HPDE6-E6E7 (cell line): ENCODE data around the gene KCNJ1.

Experiments used
- DNase-seq: peaks from one replicate; pipeline ENCODE4 v3.0.0; 2011; ENCODE audit warnings: missing footprints; ENCODE audit errors: extremely low spot score

Gene KCNJ1

DNA sequence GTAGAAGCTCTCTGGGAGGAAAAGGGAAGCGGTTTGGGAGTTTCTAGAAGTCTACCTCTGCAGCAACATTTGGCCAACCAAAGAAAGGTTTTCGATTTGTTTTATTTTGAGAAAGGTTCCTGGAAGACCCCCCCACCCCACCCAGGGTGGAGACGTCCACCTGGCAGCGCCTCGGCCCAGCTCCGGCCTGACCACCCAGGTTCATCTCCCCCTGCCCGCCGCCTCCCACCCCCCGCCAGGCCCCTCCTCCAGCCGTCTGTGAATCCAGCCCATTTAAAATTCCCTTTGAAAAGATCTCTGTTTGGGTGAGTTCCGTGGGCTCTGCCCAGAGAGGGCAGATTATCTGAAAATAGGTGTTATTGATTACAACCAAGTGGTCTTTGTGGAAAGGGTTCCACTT is 43.3 kb downstream of the KCNJ1 start:
- no peak for DNase-seq

DNA sequence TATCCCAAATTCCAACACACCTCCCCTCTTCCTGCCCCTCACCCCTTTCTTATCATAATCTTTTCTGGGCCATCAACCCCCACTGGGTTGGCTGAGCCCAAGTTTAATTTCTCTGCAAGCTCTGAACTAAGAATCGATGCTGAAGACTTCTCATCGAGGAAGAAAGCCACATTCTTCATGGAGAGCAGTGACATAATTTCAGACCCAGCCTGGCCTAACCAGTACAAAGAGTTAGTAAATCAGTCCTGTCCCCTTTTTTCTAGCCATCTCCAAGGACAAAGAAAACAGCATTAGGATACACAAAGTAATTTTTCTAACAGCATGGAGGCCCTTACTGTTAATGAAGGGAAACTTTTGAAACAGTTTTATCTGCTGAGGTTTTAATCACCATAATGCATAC is 45.0 kb downstream of the KCNJ1 start:
- no peak for DNase-seq

DNA sequence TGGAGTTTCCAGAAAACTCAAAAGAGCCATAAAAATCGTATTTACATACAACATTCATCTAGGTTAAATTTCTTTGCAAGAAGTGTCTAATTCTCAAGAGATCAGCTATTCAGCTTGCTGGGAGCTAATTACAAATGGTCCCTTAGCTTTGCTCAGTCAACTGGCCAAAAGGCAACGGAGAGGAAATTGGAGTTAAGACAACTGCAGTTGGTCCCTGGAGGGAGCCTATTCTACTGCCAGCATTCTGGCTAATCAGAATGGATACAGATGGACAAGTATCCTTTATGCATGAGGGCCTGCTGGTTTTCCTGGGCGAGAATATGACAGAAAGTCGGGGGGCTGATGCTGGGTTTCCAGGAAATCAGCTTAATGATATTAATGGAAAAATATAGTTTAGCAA is 45.5 kb downstream of the KCNJ1 start:
- DNase-seq: no peak

DNA sequence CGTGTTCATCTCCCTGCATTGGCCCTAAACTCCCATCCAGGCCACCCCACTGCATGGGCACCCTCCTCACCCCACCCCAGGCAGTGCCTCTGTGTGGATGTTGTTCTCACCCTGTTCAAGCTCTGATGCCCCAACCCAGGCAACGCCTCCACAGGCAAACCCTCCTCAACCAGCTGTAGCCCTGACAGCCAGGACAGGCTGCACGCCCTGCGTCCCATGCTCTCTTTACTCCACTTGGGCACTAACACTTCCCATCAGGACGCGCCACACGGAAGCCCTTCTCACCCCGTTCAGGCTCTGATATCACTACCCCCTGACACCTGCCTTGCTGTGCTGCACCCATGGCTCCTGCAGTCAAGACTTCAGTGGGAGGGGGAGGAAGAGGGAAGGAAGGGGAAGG is 47.9 kb downstream of the KCNJ1 start:
- DNase-seq: no peak

DNA sequence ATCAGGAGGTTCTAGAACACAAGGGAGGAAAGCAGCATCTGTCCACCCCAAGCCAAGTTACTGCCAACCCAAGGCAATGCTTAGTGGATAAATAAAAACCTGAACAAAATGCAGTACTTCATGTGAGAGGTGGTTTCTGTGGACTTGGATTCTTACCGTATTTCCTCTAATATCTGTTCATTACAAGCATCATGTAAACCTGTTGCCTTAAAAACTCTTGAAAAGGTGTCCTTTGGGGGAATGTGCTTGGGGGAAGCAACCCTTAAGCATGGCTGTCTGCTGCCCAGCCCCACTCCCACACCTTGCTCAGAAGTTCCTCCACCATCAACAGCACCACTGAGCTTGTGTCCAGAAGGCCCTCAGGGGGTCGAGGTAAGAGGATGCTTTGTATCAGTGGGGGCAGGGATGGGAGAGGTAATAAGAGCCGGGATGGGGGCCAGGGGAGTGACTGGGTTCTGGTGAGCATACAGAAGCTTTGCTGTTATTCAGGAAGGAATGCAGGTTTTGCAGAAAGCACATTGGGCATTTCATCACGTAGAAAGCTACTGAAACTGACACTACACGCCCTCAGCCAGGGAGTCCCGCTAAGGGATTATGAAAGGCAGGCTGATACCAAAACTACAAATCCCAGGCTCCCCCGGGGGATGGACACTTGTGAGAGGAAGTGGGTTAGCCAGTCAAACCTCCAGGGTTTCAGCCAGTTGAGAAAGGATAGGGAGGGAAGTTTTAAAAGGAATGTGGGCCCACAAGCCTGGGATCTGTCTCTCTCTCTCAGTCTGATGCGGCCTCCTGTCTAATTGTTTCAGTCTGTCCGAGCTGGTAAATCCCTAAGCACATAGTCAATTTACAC is 52.0 kb downstream of the KCNJ1 start:
- DNase-seq: peak; percentile 25

DNA sequence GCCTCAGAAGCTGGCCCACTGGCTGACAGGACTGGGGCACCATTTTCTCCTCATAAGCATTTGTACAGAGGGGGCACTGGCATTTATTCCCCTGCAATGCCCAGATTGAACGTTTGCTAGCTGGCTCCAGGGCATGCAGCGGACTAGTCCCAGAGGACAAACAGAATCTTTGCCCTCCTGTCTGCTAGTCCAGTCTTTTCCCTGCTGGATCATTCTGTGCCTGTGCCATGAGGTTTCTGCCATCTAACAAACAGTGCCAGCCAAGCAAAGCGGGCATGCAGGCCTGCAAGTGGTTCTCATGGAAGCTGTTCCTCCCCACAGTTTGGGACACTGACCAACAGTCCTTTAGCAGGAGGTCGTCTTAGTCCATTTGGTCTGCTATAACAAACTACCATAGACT is 53.4 kb downstream of the KCNJ1 start:
- DNase-seq: no peak

DNA sequence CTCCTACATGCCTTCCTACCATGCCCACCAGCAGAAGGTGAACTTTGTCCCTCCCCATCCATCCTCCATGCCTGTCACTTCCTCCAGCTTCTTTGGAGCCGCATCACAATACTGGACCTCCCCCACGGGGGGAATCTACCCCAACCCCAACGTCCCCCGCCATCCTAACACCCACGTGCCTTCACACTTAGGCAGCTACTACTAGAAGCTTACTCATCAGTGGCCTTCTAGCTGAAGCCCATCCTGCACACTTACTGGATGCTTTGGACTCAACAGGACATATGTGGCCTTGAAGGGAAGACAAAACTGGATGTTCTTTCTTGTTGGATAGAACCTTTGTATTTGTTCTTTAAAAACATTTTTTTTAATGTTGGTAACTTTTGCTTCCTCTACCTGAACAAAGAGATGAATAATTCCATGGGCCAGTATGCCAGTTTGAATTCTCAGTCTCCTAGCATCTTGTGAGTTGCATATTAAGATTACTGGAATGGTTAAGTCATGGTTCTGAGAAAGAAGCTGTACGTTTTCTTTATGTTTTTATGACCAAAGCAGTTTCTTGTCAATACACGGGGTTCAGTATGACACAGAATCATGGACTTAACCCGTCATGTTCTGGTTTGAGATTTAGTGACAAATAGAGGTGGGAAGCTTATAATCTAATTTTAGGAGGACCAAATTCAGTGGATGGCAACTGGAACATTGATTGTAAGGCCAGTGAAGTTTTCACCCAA is 56.1 kb downstream of the KCNJ1 start:
- DNase-seq: no peak

DNA sequence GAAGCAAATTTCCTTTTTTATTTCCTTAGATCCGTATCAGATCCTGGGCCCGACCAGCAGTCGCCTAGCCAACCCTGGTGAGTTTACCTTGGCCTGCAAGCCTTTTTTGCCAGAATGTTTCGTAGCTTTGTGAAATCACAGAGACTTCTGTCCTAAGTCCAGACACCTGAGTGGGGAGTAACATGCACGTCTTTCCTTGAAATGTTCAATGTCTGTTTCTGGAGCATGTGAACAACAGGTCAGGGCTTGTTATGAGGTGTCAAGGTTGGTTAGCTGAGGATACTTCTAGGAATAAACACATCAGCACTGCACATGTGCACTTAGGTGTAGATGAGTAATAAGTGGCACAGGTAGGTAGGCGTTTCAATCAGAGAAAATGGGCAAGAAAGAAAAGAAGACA is 58.0 kb downstream of the KCNJ1 start:
- DNase-seq: peak; percentile 83

DNA sequence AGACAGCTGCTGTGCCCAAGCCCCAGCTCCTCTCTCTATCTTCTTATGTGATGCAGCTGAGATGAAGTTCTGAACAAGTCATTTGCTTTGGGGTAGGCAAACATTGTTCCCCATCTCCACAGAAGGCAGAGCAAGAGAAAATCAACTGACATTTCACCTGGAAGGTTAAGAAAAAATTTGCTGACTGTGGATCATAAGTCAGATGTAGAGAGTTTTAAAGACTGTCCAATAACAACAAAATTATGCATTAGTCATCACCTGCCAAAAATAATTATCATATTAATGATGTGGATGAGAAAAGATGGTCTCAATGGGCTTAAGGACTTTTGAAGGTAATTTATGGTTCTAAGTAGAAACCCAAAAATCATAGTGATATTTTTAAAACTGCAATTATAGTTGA is 59.2 kb downstream of the KCNJ1 start:
- no peak for DNase-seq

DNA sequence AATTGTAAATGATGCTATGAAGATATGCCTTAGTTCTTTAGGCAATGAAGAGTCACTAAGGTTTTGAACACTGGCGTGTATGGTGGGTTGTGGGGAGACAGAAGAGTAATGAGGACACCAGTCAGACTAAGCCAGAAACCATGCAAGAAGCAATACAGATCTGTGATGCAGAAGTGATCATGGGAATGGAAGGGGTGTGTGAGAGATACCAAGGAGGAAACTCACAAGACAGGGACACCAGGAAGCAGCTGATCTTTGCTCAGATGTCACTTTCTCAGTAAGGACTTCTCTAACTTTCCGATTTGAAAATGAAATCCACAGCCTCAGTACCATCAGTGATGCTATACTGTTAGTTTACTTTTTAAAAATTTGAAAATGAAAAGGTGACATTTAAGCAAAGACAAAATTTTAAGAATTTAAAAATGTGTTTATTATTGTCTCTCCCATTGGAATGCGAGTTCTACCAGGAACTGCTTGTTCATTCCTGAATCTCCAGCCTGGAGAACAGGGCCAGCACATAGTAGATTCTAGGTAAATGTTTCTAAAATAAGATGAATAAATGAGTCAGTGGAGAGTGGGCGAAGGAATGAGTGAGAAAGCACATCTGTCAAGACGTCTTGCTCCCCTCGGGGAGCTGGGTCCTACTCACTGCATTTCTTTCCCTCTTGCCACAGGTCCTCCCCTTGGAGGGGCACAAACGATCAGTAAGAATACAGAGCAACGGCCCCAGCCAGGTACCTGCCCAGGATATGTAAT is 60.4 kb downstream of the KCNJ1 start:
- DNase-seq: no peak

DNA sequence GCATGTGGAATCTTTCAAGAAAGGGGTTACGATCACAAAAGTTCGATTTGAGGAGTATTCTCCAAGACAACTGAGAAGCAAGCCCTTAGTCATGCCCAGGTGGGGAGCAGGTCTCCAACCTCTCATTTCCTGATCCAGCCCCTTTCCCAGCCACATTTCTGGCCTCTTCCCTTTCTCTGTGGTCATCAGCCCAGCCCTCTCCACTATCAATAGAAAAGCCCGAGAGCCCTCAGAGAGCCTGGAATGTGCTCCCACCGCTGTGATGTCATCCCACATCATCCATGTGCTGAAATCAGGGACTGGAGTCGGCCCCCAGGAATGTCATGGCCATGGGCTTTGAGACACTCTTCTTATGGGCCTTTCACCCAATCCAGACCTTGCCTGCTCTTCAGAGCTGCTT is 62.6 kb downstream of the KCNJ1 start:
- DNase-seq: no peak

DNA sequence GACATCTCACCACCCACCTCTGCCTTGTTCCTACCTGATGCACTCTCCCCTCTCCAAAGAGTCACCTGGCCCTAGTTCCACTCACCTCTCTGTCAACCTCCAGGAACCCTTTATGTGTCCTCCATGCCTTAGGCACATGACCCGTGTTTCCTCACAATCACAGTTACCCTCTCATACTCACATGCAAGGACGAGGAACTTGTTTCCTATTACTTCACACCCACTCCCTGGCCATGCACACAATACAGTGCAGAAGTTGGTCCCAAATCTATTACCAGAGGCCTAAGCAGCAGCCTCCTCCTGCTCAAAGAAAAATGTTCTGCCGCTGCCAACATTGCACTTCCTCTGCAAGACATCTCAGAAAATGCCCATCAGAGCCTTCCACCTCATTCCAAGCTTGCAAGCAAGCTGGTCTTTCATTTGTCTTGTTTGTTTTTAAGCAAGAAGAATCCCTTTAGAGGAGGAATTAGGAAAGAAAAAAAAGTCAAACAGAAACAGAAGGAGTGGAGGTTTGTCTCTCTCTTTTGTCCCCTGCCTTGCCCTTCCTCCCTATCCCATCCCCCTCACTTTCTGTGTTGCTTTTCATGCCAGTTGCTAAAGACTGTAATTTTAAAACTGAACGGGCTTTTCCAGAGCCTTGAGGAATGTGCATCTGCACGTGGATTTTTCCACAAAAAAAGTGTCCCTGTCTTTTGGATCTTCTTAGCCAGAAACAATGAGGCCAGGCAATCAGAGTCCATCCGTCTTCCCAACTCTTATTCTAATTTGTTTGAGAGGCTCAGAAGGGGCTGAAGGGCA is 63.4 kb downstream of the KCNJ1 start:
- DNase-seq: no peak

DNA sequence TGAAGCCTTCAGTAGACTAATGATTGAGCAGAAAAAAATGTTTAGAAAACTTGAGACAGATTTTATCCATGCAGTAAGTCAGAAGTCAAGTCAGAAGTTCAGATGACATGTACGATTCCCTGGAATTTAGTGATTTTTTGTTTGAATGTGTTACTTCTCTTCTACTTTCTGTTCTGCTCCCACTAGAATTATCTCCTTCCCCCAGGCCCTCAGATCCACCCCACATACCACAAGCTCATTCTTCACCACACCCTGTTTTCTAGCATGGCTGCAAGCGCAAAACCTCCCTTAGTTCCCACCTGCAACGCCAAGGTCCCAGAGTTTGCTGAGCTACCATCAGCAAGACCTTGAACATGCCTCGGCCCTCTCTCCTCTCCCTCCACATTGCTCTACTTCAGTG is 64.1 kb downstream of the KCNJ1 start:
- no peak for DNase-seq

DNA sequence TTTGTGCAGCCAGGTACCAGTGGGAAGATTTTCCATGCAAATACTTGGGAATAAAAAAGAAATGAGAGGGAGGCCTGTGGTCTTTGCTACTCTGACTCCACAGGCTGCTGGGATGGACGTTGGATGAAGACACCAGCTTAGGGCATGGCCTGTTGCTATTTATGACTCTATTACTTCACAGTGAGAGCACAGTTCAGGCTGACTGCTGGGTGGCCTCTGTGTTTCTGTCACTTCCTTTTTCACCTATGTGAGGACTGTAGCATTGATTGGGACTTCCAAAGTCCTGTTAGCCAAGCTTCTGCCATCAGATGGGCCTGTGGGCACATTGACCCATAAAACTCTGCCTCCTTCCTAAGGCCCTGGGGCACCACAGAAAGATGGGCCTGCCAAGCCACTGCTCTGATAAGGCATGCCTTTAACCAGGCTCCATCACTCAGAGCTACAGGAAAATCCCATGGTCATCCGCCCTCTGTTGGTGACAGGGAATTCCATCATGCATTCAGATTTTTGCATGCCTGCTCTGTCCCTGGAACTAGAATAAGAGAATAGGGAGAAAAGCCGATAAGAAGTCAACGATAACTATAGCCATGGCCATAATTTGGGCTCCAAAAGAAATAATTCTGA is 64.6 kb downstream of the KCNJ1 start:
- peak; percentile 39 for DNase-seq

DNA sequence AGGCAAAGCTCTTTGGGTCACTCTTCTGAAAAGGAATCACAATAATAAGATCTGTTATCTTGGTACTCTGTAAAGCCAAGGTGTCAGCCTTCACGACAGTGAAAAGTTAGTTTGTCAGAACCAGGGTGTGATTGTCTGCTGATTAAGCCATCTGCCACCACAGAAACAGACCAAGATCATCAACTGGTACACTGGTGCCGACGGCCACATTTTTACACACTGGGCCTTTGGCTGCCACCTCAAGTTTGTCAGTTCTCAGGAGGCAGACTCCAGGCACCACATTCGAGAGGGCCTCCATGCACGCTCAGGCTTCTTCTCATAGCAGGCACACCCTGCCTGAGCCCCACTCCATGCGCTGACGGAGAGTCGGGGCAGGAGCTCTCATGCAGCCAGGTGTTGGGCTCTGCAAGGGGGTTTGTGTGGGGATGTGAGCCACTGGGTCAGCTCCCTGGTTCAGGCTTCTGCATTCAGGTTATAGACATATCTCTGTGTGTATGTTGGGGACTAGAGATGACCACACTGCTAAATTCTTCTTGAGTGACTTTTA is 66.2 kb downstream of the KCNJ1 start:
- DNase-seq: no peak

DNA sequence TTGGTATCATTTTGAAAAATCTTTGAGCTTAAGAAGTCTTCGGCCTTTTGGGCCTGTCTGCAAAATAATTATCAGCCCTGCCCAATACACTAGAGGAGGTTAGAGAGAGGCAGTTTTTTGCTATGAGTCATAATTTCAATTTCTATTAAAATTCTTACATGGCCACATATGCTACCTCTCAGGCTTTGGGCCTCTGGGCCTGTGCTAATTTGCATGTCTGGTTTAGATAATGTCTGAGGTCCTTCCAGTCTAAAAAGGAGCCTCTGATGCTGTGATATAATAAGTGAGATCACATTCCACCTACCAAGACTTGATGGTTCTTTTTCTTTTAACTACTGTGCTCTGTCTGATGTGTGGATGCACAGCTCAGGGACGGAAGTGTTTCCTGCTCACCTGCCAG is 70.8 kb downstream of the KCNJ1 start:
- no peak for DNase-seq

DNA sequence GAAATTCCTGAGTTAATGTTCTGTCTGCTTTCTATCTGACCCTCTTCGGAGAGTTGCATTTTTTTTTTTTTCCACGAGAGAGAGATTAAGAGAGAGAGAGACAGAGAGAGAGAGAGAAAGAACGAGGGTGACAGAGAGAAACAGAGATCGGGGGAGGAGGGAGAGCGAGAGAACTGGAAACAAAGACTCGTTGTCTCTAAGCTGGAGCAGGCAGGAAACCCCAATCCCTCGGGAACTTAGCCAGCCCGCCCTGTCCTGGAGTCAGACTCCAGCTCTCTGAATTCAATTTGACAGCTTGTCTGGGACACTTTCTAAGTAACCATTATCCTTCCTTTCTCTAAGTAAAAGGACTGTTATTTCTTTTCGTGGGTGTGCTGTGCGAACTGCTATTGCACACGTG is 76.9 kb downstream of the KCNJ1 start:
- DNase-seq: no peak

DNA sequence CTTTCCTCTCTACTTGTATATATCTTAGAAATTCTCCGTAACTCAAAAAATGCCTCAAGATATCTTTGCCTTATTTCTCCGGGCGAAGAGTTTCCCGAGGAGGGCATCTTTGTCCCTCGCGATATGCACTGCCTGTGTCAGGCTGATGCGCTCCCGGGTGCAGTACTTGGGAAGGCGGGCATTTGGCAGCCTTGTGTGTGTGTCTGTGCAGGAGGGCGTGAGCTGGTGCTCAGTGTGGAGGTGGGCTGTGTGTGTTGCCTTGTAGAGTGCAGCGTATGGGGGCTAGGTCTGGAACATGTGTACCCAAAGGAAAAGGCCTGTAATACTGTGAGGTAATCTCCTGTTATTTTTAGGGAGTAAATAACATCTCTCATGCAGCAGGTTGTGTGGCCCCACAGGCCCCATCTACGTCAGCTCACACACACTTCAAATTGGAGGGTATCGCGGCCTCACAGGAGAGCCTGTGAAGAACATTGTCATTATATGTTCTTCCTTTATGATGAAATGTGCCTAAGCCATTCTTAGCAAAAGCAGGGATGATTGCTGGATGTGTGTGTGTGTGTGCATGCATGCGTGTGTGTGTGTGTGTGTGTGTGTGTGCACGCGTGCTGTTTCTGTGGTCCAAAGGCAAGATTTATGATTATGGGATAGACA is 77.5 kb downstream of the KCNJ1 start:
- no peak for DNase-seq
